ENCODE data around the gene ADGRD1. TPM values are rescaled to one million over a fixed set of nuclear protein-coding genes. Genes with fewer than 3 reads are reported as not detected.
A peak's percentile ranks its signal among the peaks of the same experiment; 100 is the strongest.

Gene ADGRD1
- total RNA-seq, 1 donor from 2014 or later = 0.26 TPM

GRCh38 chr12:131041216-131041967 lies 87.7 kb downstream of the ADGRD1 start:
- no peak for DNase-seq (ENCODE audit: low read depth in 2 of 2)

- DNase-seq (ENCODE audit: low read depth in 2 of 2) = no peak
Observed at GRCh38 chr12:131041968-131042833, 88.5 kb downstream of the ADGRD1 start.

- DNase-seq (ENCODE audit: low read depth in 2 of 2) = no peak
Observed at GRCh38 chr12:131042834-131043245, 89.1 kb downstream of the ADGRD1 start.

DNA sequence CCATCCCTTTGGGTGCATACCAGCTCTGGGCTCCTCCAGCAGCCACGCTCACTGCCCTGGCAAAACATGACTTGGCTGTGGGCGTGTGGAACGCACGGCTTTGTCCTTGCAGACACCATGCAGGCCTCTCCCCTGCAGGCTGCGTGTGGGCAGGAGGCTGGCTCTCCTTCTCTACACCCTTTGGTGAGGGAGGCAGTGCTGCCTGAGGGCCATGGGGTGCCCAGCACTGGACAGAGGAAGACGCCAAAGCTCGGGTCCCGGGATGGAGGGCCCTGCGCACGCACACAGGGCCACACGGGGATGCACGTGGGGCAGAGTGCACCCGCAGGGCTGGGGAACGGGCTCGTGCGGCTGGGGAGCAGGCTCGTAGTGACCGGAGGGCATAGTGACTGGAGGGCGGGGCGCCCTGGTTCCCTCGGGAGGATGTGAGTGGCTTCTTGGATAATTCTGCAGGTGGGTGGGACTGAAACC lies 89.7 kb downstream of the ADGRD1 start:
- DNase-seq (ENCODE audit: low read depth in 2 of 2) = no peak

DNA sequence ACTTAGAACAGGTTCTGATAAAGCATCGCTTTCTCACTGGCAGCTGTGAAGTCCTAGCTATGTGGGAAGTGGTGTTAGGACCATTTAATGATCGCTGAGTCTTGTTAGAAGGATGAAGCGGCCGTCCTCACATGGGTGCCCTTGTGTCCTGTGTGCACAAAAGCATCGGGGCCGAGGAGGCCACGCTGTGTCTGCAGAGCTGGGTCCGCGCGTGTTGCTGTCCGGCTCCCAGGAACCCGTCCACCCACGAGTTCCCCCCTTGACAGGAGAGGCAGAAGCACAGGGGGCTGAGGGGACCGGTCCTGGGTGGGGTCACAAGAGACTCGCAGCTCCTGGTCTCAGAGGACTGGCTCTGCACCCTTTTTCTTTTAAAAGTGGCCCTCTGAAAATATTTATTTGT lies 90.4 kb downstream of the ADGRD1 start:
- DNase-seq (ENCODE audit: low read depth in 2 of 2) = no peak

- DNase-seq (ENCODE audit: low read depth in 2 of 2) = no peak
Observed at GRCh38 chr12:131044760-131045381, 91.2 kb downstream of the ADGRD1 start.

- DNase-seq (ENCODE audit: low read depth in 2 of 2) = no peak
Observed at GRCh38 chr12:131045705-131046460, 92.2 kb downstream of the ADGRD1 start.

DNA sequence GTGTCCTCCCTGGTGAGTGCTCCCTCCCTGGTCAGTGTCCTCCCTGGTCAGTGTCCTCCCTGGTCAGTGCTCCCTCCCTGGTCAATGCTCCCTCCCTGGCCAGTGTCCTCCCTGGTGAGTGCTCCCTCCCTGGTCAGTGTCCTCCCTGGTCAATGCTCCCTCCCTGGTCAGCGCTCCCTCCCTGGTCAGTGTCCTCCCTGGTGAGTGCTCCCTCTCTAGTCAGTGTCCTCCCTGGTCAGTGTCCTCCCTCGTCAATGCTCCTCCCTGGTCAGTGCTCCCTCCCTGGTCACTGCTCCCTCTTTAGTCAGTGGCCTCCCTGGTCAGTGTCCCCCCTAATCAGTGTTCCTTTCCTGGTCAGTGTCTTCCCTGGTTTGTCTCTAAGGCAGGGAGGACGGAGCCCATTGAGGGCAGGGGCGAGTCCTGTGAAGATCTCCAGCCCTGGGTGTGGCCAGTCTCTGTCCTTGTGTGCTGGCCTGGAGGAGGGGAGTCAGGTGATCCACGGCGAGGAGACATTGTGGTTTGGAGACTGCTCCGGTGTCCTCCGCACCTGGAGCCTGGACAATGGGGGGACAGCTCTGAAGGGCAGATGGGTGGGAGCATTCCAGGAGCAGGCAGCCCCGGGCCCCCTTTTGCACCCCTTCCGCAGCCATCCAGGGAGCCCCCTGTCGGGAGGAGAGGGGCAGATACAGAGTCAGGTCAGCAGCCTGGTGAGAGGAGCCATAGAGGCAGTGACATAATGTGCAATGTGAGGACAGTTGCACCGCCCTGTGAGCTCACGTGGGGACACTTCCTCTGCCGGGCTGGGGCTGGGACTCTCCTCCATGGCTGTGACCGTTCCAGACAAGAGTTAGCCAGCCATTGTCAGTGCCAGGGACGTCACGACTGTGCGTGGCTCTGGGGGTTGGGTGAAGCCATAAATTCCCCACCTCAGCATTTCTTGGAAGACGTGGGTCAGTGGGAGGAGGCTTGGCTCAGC lies 93.4 kb downstream of the ADGRD1 start:
- peak in 1 of 2 donors; percentile 37 for DNase-seq (ENCODE audit: low read depth in 2 of 2)

GRCh38 chr12:131047789-131048610 lies 94.3 kb downstream of the ADGRD1 start:
- no peak for DNase-seq (ENCODE audit: low read depth in 2 of 2)

- DNase-seq (ENCODE audit: low read depth in 2 of 2) = no peak
Observed at GRCh38 chr12:131048611-131048990, 94.9 kb downstream of the ADGRD1 start.

DNA sequence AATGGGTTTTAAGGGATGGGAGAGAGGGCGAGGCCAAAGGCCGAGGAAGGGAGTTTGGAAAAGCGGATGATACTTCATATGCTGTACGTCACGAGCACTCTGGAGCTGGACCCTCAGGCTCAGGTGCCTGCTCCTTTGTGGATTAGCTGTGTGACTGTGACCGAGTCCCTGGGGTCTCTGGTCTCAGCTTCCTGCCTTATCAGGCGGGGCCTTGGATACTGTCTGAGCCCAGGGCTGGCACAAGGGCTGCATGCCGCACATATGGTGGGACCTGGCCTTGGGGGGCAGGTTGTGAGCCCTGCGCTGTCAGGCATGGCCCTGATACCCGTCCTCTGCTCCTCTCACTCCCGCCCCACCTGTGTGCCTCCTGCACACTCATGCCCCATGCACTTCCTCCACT lies 95.3 kb downstream of the ADGRD1 start:
- DNase-seq (ENCODE audit: low read depth in 2 of 2) = no peak

- DNase-seq (ENCODE audit: low read depth in 2 of 2) = peak; percentile 19 to 98
Observed at GRCh38 chr12:131049549-131050339, 96.0 kb downstream of the ADGRD1 start.

- DNase-seq (ENCODE audit: low read depth in 2 of 2) = no peak
Observed at GRCh38 chr12:131050463-131051154, 96.9 kb downstream of the ADGRD1 start.

GRCh38 chr12:131051155-131051473 lies 97.4 kb downstream of the ADGRD1 start:
- no peak for DNase-seq (ENCODE audit: low read depth in 2 of 2)

DNA sequence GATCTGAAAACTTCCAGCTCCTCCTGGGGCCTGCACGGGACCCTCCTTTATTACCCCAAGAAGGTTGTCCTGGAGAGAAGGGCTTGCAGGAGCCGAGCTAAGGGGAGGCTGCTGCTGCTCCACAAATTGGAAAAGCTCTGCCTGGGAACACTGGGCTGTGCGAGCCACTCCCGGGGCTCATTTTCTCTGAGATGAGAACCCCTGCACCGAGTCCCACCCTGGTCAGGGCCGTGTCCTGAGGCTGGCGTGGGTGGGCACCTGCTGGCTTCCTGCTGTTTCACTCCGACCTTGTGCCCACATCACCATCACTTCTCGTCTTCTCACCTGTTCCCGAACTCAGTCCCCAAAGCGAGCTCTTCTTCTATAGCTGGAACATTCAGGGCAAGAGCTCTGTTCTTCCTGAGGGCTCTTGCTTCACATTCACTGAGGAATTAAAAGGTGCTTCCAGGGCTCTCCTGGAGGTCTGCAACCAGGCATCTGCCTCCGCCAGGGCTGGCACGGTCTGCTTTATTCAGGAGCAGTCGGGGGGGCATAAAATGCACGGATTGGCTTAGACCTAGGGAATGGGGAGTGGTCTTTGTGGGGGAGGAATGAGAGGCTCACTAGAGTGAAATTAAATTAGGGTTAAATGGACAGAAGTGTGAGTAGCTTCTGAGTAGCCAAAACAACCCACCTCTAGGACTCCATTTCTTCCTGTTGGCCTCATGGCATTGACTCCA lies 98.5 kb downstream of the ADGRD1 start:
- DNase-seq (ENCODE audit: low read depth in 2 of 2) = no peak

DNA sequence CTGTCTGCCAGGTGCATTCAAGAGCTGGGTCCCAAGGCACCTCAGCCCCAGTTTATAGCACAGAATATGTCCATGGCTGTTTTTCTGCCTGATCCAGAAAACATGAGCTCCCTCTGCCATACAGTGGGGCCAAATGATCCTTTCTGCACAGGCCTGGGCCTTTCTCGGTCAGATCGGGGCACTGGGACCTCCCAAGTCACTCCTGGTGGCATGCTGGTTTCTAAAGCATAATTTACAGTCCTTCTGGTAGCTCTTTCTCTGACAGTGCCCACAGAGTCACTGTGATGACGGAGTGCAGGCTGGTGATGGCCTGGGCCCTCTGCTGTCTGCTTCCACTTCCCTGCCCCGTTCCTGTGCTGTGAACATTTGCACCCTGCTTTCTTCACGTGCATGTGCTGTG lies 99.2 kb downstream of the ADGRD1 start:
- DNase-seq (ENCODE audit: low read depth in 2 of 2) = no peak

- DNase-seq (ENCODE audit: low read depth in 2 of 2) = no peak
Observed at GRCh38 chr12:131053567-131053966, 99.9 kb downstream of the ADGRD1 start.
